Renal pelvis (tissue), 4 donors: Measurements from ENCODE around the gene RFC3. TPM values are rescaled to one million over a fixed set of nuclear protein-coding genes. Genes with fewer than 3 reads are reported as not detected.
"Not testable (repeated sequence)": the region's sequence is repeated elsewhere in the genome, so short reads cannot be mapped to it uniquely, and the experiment has no call there.

Experiments
- DNase-seq: peaks from one replicate; pipeline ENCODE4 v3.0.0-alpha.2; 2013
- polyA plus RNA-seq, 3 donors: library from polyadenylated mRNA; unstranded; fragments of 120-200 nt; gene quantifications; one replicate each; pipeline ENCODE4 v1.2.1, GENCODE V29; 2013; ENCODE audit not compliant: insufficient read length in 3 of 3

Gene RFC3
- polyA plus RNA-seq, 3 donors = 21.3 to 23.4 (median 23.0) TPM

DNA sequence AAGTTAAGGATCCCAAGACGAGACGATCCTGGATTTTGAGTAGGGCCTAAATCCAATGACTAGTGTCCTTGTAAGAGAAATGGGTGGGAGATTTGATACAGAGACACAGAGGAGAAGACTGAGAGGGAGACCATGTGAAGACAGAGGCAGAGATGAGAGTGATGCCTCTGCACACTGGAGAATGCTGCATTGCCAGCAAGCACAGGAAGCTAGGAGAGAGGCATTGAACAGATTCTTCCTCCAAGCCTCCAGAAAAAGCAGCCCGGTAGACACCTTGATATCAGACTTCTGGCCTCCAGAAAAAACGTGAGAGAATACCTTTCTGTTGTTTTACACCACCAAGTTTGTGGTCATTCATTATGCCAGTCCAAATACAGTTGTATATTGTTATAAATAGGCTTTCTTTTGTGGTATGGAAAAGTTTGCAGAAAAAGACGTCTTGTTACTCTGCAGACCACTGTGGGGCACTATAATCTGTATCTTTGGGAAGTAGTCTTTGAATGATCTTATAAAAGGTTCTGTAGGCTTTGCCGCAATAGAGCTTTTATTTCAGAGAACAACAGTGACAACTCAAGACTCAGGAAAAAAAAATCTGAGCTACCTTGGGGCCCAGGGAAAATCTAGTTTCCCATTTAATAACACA is 17.9 kb upstream of the RFC3 start:
- DNase-seq = peak; percentile 30

DNA sequence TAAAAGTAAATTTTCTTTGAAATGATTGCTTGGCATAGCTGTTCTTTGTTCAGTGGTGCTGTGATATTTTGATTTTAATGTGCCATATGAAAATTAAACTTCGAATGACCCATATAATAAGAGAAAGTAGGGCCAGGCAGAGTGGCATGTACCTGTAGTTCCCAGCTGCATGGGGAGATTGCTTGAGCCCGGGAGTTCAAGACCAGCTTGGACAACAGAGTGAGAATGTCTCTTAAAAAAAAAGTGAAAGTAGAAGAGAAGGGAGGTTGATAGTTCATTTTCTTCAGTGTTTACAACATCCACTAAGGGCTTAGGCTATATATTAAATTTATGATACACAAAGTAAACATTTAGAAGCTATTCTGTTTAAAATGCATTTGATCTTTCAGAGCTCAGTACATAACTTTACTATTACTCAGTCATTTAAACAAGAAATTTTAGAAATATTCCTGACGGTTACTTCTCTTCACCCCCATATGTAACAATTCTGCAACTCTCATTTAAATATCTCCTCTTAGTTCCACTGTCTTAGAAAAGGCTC is 17.2 kb upstream of the RFC3 start:
- no peak for DNase-seq

DNA sequence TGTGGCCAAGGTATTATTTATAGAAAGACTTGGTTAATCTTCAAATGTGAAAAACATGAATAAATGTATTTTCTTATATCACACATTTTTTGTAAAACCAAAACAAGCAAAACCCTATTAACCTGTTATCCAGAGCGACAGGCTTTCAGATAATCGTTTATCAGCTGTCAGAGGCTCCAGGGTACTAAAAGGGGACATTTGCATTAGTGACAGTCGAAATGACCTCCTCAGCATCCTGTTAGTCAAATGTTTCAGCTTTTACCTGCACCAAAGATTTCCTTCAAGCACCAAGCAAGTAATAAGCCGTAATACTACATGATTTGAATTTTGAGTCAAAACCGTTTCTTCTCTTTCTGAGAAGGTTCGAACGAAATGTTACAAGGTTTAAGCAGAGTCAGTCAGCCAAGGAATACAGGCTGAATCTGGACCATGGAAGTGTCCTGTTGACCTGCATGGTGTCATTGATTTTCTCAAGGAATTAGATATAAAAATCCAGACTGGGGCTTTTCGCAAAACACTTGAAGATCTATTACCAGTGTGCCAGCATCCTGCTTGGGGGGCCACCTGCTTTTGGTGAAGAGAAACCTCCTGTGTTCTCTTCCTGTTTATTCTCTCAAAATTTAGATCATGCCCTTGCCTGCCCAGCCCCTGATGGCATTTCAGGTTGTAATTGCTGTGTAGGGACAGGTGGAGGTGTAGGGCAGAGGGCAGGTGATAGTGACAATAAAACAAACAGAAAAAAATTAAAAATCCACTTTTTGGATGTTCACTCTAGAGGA is 11.3 kb upstream of the RFC3 start:
- no peak for DNase-seq

DNA sequence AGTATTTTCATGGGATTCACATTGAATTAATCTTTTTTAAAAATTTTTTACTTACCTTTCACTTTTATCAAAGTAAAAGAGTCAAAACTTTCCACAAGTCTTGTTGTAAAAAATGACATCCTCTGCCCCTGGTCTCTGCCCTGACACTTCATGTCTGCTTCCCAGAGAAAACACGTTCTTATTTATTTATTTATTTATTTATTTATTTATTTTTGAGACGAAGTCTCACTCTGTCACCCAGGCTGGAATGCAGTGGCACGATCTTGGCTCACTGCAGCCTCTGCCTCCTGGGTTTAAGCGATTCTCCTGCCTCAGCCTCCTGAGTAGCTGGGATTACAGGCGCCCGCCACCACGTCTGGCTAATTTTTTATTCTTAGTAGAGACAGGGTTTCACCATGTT is 5.1 kb upstream of the RFC3 start:
- DNase-seq = not testable (repeated sequence)

DNA sequence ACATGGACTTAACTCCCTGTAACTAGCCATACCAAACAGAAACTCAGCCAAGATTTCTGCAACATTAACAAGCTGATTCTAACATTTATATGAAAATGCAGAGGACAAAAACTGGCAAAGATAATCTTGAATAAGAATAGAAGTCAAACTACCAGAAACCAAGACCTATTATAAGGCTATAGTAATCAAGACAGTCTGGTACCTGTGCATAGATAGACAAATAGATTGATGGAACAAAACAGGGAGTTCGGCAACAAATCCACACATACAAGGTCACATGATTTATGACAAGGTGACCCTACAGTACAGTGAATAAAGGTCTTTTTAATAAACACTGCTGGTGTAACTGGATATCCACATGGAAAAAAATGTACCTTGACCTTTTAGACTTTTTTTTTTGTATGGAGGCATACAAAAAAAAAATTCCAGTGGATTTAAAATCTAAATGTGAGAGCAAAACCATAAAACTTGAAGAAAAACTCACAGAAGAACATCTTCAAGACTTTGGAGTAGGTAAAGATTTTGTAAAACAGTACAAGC is 2.9 kb upstream of the RFC3 start:
- no peak for DNase-seq

DNA sequence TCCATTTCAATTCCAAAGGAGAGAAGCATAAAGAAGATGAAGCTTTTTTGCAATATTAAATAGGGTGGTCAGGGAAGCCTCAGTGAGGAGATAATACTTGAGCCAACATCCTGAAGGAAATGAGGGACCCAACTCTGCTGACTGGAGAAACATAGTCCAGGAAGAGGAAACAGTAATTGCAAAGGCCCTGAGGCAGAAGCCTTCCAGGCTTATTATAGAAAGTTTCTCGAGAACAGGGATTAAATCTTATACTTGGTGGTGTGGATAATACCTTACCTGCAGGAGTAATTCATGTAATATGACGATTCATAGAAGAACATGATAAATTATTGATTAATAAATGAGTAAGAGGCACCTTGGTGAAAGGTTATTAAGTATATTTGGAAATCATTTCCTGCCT is 1.0 kb upstream of the RFC3 start:
- DNase-seq = no peak

DNA sequence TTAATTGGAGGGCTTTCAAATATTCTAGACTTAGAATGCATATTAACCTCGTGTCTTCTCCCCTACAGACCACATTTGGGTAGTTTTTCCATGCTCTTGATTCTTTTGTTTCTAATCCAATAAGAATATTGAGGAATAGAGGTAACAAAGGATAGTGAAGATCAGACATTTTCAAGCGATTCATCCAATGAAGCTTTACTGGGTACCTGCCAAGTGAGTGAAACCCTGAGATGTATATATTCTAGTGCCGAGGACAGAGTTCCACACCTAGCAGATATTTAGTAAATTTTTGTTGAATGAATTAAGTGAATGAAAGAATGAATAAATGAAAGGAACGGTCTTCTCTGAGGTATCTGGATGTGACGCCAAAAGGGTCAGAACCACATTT is 442 bp upstream of the RFC3 start:
- no peak for DNase-seq

DNA sequence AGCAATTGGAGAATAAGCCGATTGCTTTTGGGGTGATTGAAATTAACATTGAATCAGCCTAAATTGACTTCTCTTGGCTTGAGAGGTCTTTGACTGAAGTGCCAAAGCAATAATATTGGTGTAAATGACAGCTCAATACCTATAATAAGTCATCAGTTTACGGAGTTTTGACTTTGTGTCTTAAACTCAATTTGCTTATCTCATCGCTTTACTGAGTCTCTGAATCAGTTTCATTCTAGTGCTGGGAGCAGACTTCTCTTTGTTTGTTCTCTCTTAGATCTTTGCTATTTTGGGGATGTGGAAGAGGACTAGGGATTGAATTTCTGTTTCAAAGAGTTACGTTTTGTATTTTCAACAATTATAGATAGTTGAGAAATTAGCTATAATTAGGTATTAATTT is 7.1 kb downstream of the RFC3 start:
- DNase-seq = no peak

DNA sequence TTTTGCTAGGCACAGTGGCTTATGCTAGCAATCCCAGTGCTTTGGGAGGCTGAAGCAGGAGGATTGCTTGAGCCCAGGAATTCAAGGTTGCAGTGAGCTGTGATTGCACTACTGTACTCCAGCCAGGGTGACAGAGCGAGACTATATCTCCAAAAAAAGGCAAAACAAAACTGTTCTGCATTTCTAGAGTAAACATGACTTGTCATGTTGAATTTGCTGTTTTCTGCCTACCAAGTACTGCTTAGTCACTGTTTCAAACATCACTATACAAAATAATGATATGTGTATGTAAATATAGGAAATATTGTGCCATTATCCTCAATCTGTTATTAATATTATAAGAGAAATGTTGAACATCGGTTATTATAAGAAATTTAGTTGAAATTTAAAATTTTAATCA is 9.2 kb downstream of the RFC3 start:
- no peak for DNase-seq

DNA sequence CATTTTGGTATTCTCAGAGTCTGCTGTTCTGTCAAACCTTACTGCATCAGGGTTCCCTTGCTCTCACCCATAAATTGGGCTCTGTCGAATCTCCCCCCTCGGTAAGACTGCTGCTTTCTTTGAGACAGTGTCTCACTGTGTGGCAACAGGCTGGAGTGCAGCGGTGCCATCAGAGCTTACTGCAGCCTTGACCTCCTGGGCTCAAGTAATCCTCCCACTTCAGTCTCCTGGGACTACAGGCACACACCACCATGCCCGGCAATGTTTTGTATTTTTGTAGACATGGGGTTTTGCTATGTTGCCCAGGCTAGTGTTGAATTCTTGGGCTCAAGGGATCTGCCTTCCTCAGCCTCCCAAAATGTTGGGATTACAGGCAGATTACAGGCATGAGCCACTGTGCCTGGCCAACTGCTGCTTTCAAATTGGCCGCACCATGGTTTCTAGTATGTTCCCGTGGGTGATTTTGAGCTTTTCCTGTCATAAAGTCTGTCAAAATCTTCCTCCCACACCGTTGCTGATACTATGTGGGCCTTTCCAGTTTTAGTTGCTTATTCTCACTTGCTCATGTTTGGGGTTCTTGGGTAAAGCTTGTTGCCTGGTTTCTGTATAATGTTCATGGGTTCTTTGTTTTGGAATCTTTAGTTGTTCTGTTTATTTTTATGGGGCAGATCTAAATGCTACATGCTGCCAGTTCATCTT is 10.6 kb downstream of the RFC3 start:
- no peak for DNase-seq

DNA sequence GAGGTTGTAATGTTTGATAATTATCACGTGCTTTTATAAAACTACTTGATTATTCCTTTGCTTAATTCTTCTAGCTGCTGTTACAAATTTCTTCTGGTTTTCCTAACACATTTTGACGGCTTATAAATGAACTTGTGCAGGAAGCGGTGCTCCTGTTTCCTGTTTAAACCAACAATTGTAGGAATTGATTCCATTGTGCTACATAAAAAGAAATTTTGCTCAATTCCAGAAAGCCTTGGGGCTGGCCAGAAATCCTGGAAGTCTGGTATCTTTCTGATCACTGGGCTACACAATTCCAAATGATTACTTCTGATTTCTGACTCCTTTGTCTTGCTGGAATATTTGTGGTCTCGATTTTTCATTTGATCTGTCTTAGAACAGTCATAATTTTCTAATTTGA is 14.9 kb downstream of the RFC3 start:
- no peak for DNase-seq

DNA sequence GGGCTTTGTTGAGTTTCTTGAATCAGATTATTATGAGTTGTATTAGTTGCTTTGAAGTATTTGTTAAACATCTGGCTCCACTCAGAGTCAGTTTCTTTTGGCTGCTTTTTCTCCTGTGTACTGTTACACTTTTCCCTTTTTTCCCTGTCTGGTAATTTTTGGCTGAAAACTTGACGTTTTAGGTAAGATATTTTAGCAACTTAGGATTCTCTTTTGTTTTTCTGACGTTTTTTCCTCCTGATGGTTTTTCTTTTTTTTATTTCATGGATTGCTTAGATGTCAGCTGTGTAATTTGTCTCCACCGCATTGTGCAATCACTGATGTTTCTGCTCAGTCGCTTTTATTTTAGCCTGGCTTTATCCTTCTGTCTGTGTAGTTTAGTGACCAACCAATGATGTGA is 20.7 kb downstream of the RFC3 start:
- peak; percentile 7 for DNase-seq

DNA sequence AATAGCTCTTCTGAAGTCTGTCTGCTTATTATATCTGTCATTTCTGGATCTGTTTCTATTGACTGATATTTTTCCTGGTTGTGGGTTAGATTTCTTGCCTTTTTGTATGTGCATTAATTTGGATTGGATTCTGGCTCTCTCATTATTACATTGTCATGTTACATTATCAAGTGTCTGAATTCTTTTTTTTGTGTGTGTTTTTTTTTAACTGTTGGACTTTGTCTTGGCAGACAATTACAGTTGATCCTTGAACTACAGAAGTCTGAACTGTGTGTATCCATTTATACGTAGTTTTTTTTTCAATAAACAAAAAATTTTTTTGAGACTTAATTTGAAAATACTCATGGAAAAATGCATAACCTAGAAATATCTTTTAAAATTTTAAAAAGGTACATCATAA is 22.5 kb downstream of the RFC3 start:
- no peak for DNase-seq

DNA sequence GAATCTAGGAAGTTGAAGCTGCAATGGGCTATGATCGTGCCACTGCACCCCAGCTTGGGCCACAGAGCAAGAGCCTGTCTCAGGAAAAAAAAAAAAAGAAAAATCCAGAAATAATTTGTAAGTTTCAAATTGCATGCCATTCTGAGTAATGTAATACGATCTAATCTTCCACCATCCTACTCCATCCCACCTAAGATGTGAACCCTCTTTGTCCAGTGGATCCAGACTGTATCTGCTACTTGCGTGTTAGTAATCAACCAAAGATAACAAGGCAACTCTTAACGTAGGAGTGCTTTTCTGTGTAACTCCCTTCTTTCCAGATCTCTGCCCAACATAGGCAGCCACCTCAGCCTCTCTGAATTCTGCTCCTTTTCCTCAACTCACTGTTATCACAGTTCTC is 24.3 kb downstream of the RFC3 start:
- no peak for DNase-seq

DNA sequence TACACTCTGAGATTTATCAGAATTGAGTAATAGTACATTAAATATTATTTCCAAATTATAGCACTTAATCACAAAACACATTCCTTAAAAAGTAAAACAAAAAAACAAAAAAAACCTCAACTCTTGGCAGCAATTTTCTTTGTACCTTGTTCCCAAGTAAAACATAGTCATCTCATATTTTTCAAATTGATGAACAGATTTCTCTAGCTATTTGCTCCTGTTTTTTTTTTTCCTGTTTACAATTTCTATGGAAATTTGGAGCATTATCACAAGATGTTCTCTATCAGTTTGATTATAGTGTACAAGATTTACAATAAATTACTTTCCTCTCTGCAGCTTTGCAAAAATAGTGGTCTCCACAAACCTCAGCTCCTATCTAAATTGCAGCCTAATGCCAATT is 25.0 kb downstream of the RFC3 start:
- DNase-seq = no peak

DNA sequence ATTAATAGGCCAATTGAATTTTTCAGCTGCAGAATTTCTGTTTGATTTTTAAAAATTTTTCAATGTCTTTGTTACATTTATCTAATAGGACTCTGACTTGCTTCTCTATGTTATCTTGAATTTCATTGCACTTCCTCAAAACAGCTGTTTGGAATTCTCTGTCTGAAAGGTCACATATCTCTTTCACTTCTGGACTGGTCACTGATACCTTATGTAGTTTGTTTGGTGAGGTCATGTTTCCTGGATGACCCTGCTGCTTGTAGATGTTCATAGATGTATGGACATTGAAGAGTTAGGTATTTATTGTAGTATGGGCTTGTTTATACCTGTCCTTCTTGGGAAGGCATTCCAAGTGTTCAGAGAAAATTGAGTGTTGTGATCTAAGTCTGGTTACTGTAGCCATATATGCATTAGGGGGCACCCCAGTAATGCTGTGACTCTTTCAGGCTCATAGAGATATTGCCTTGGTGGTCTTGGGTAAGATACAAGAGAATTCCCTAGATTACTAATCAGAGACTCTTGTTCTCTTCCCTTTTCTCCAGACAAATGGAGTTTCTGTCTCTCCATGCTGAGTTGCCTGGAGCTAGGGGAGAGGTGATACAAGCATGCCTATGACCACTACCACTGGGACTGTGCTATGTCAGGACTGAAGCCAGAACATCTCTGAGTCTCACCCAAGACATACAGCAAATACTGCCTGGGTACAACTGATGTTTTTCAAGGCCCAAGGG is 27.8 kb downstream of the RFC3 start:
- DNase-seq = no peak

DNA sequence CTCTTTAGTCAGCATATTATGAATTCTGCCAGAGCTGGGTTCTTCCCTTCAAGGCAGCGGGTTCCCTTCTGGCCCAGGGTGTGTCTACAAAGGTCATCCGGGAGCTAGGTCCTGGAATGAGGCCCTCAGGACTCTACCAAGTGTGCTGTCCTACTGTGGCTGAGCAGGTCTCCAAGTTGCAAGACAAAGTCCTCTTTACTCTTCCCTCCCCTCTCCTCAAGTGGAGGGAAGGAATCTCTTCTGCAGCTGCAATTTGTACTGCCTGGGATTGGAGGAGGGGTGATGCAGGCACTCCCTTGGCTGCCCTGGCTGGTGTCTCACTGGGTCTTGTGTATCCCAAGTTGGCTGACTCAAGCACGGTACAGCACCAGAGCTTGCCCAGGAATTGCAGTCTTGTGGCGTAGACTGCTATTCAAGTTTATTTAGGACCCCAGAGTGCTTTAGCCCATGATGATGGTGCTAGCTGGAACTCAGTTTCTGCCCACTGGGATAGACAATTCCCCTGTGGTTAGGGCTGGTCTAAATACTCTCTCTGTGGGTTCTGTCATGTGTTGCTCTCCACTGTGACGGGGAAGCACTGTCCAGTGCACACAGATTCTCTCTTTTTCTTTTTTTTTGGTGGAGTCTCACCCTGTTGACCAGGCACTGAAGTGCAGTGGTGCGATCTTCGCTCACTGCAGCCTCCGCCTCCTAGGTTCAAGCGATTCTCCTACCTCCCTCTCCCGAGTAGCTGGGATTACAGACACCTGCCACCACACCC is 28.5 kb downstream of the RFC3 start:
- no peak for DNase-seq

DNA sequence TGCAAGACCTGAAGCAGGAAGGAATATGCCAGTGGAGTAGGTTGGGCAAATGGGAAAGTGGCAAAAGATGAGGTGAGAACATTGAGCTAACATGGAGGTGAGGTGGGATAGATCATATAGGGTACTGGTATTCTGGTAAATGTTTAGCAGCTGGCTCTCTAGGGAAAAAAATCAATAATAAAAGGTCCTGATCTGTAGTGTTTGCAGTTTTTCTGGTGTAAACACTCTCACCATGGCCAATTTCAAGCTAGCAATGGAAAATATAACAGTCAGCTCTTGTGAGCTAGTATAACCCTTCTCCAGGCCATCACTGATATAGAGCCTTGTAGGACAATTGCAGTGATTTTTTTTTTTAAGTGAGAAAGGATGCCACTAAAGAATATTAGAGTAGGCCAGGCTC is 31.3 kb downstream of the RFC3 start:
- no peak for DNase-seq

DNA sequence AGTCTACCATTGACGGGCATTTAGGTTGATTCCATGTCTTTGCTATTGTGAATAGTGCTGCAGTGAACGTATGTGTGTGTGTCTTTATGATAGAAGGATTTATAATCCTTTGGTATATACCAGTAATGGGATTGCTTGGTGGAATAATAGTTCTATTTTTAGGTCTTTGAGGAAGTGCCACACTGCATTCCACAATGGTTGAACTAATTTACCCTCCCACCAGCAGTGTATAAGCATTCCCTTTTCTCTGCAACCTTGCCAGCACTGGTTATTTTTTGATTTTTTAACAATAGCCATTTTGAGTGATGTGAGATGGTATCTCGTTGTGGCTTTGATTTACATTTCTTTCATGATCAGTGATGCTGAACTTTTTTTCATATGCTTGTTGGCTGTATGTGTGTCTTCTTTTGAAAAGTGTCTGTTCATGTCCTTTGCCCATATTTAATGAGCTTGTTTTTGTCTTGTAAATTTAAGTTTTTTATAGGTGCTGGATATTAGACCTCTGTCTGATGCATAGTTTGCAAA is 37.5 kb downstream of the RFC3 start:
- no peak for DNase-seq

DNA sequence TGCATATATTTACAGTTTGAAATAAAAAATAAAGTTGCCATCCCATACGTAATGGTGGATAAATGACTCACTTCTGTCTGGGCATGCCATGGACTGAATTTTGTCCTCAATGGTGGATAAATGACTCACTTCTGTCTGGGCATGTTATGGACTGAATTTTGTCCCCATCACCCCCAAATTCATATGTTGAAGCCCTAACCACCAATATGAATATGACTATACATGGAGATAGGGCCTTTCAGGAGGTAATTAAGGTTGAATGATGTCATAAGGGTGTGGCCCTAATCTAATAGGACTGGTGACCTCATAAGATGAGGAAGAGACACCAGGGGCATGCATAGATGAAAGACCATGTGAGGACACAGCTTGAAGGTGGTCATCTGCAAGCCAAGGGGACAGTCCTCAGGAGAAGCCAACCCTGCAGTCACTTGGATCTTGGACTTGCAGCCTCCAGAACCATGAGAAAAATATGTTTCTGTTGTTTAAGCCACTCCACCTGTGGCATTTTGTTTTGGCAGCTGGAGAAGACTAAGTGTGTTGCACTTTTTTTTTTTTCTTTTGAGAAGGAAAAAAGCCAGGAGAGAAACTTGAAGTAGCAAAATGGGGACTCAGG is 41.8 kb downstream of the RFC3 start:
- DNase-seq = no peak

DNA sequence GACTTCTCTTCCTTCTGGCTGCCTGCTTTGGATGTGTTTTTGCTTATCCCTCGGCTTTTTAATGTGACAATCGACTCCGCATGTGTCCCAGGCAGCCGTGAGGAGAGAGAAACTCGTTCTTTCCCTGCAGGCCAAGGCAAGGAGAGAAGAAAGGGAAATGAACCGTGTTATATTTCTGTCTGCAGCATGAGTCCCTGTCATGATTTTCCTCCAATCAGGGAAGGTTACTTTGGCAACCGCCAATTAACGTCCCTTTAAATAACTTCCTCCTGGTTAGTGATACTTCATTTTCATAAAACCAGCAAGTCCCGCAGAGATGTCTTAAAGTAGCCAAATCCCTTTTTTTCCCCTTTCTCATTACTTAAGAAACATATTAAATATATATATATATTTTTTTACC is 42.6 kb downstream of the RFC3 start:
- no peak for DNase-seq
